ENCODE data around the gene TEAD4. TPM values are rescaled to one million over a fixed set of nuclear protein-coding genes. Genes with fewer than 3 reads are reported as not detected.

The TEAD4 gene
- total RNA-seq, 1 experiment from 2014 or later: 96.2 TPM

GRCh38 chr12:2974560-2974971 lies 15.4 kb downstream of the TEAD4 start:
- H3K36me3 Mint-ChIP-seq (ENCODE audit: insufficient read depth, unreplicated experiment): peaks cover 78% of the 10 kb centered on the region
- Histone ChIP-seq H3K4me3 (ENCODE audit: low read depth, low read length) (no peak overlapping the region), H3K9me3 (no peaks in the 10 kb centered on the region), H3K27me3 (replicated peaks; ENCODE audit: control insufficient read depth, insufficient read depth, low read length) (no peaks in the 10 kb centered on the region), H3K36me3 (ENCODE audit: control insufficient read depth, insufficient read depth, low read length) (no peaks in the 10 kb centered on the region), H3K4me1 (no peaks in the 10 kb centered on the region; the same call in 1 of the 2 replicates)
- no peaks in the 10 kb centered on the region for H3K9me3 Mint-ChIP-seq (ENCODE audit: unreplicated experiment)
- intact Hi-C loops (cut with micrococcal nuclease; ENCODE audit: unreplicated experiment): no loop called here
- CTCF ChIA-PET: interaction anchor here (0.5 kb wide), 1 partner anchor 89 kb away, joined by 3 read pairs; no protein-coding TSS in a partner anchor
- no peak overlapping the region for H3K4me3 Mint-ChIP-seq (ENCODE audit: unreplicated experiment)
- no peak overlapping the region for H3K27ac Mint-ChIP-seq (ENCODE audit: unreplicated experiment)
- POLR2A ChIA-PET: no interaction called here
- no peaks in the 10 kb centered on the region for H3K27me3 Mint-ChIP-seq (ENCODE audit: insufficient read depth, unreplicated experiment)
- no peak for DNase-seq
- TF ChIP-seq, protein P1, sequence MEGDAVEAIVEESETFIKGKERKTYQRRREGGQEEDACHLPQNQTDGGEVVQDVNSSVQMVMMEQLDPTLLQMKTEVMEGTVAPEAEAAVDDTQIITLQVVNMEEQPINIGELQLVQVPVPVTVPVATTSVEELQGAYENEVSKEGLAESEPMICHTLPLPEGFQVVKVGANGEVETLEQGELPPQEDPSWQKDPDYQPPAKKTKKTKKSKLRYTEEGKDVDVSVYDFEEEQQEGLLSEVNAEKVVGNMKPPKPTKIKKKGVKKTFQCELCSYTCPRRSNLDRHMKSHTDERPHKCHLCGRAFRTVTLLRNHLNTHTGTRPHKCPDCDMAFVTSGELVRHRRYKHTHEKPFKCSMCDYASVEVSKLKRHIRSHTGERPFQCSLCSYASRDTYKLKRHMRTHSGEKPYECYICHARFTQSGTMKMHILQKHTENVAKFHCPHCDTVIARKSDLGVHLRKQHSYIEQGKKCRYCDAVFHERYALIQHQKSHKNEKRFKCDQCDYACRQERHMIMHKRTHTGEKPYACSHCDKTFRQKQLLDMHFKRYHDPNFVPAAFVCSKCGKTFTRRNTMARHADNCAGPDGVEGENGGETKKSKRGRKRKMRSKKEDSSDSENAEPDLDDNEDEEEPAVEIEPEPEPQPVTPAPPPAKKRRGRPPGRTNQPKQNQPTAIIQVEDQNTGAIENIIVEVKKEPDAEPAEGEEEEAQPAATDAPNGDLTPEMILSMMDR (IDR thresholded peaks at IDR 0.05; ENCODE audit: insufficient read depth in 1 of 2, low read depth in 1 of 2, low read length in 1 of 2, severe bottlenecking in 1 of 2, unreplicated experiment in 1 of 2): no peak
- no TSS peak for BruUV-seq (replicated peaks)
- peaks cover 19% of the 10 kb centered on the region for H3K4me1 Mint-ChIP-seq (ENCODE audit: low read depth, unreplicated experiment)

DNA sequence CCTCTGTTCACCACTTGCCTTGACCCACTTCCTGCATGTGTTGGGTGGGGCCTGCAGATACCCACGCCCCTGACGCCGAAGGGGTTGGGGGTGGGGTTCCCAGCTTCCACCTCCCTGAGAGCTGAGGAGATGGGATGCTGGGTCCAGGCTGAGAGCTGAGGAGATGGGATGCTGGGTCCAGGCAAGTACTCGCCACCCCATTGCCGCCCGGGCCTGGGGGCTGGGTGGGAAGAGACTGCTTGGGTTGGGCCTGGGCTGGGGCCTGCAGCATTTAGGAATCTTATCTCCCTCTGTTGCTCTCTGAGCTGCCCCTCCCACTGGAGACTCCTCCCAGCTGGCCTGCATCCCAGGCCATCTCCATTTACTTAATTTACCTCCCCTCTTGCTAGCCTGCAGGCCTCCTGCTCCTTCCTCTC lies 17.4 kb downstream of the TEAD4 start:
- H3K36me3 Mint-ChIP-seq (ENCODE audit: insufficient read depth, unreplicated experiment): peaks cover 64% of the 10 kb centered on the region
- DNase-seq: no peak
- TF ChIP-seq, protein P1 (IDR thresholded peaks at IDR 0.05; ENCODE audit: insufficient read depth in 1 of 2, low read depth in 1 of 2, low read length in 1 of 2, severe bottlenecking in 1 of 2, unreplicated experiment in 1 of 2): no peak
- intact Hi-C loops (cut with micrococcal nuclease; ENCODE audit: unreplicated experiment): no loop called here
- no peaks in the 10 kb centered on the region for H3K4me1 ChIP-seq
- POLR2A ChIA-PET: no interaction called here
- no peaks in the 10 kb centered on the region for H3K9me3 ChIP-seq
- H3K4me1 Mint-ChIP-seq (ENCODE audit: low read depth, unreplicated experiment): peaks cover 5% of the 10 kb centered on the region
- no peak overlapping the region for H3K4me3 ChIP-seq (ENCODE audit: low read depth, low read length)
- H3K27ac Mint-ChIP-seq (ENCODE audit: unreplicated experiment): no peak overlapping the region
- H3K4me3 Mint-ChIP-seq (ENCODE audit: unreplicated experiment): no peak overlapping the region
- no peaks in the 10 kb centered on the region for H3K9me3 Mint-ChIP-seq (ENCODE audit: unreplicated experiment)
- H3K27me3 ChIP-seq (replicated peaks; ENCODE audit: control insufficient read depth, insufficient read depth, low read length): no peaks in the 10 kb centered on the region
- CTCF ChIA-PET: interaction anchor here (0.6 kb wide), 1 partner anchor 31 kb away, joined by 3 read pairs; no protein-coding TSS in a partner anchor
- BruUV-seq (replicated peaks): no TSS peak
- no peaks in the 10 kb centered on the region for H3K27me3 Mint-ChIP-seq (ENCODE audit: insufficient read depth, unreplicated experiment)
- no peaks in the 10 kb centered on the region for H3K36me3 ChIP-seq (ENCODE audit: control insufficient read depth, insufficient read depth, low read length)

DNA sequence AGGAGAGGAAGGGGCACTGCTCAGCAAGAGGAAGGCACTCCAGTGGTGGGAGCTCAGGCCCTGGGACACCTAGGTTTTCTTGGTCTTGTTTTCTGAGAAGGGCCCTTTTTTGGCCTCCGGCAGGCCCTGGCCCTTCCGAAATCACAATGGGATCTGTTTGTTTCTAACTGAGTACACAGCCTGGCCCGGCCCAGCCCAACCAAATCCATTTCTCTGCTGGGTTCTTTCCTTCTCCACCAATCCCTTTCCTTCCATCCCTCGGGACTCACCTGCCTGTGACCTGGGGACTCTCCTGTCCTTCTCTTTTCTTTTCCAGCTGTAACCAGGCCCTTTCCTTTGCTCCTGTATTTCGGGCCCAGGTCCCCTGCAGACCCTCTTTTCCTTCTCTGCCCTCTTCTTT lies 18.6 kb downstream of the TEAD4 start:
- no peaks in the 10 kb centered on the region for H3K27me3 Mint-ChIP-seq (ENCODE audit: insufficient read depth, unreplicated experiment)
- H3K4me1 Mint-ChIP-seq (ENCODE audit: low read depth, unreplicated experiment): peaks cover 5% of the 10 kb centered on the region
- no peak overlapping the region for H3K4me3 ChIP-seq (ENCODE audit: low read depth, low read length)
- no peak for DNase-seq
- no peaks in the 10 kb centered on the region for H3K9me3 ChIP-seq
- H3K36me3 ChIP-seq (ENCODE audit: control insufficient read depth, insufficient read depth, low read length): no peaks in the 10 kb centered on the region
- no TSS peak for BruUV-seq (replicated peaks)
- H3K27ac Mint-ChIP-seq (ENCODE audit: unreplicated experiment): no peak overlapping the region
- no peak overlapping the region for H3K4me3 Mint-ChIP-seq (ENCODE audit: unreplicated experiment)
- TF ChIP-seq, protein P1 (IDR thresholded peaks at IDR 0.05; ENCODE audit: insufficient read depth in 1 of 2, low read depth in 1 of 2, low read length in 1 of 2, severe bottlenecking in 1 of 2, unreplicated experiment in 1 of 2): no peak
- ChIA-PET CTCF (interaction anchor here (0.6 to 1.1 kb wide), 2 partner anchors 64 to 1760 kb away, joined by 3 to 5 read pairs; no protein-coding TSS in a partner anchor), POLR2A (no interaction called here)
- H3K9me3 Mint-ChIP-seq (ENCODE audit: unreplicated experiment): no peaks in the 10 kb centered on the region
- H3K4me1 ChIP-seq: no peaks in the 10 kb centered on the region
- peaks cover 64% of the 10 kb centered on the region for H3K36me3 Mint-ChIP-seq (ENCODE audit: insufficient read depth, unreplicated experiment)
- H3K27me3 ChIP-seq (replicated peaks; ENCODE audit: control insufficient read depth, insufficient read depth, low read length): no peaks in the 10 kb centered on the region
- intact Hi-C loops (cut with micrococcal nuclease; ENCODE audit: unreplicated experiment): no loop called here
